T-helper 2 cell treated with Interferon-gamma antibody and Interleukin-4, amounts not matched to agents 5 μg/mL and 100 μg/mL, for 36 hours (primary cell): ENCODE results near the gene RTN4RL1.

Experiments used
- DNase-seq: peaks from one replicate; pipeline ENCODE4 v3.0.0; 2021; ENCODE audit warnings: low spot score
- H3K27ac Mint-ChIP-seq: one replicate; pipeline ENCODE4 v1.8.0; 2021; ENCODE audit warnings: mild to moderate bottlenecking, mixed read lengths
- H3K27me3 Mint-ChIP-seq: one replicate; pipeline ENCODE4 v1.8.0; 2021; ENCODE audit warnings: low read depth, mixed read lengths
- H3K36me3 Mint-ChIP-seq: one replicate; pipeline ENCODE4 v1.8.0; 2021; ENCODE audit warnings: low read depth, mixed read lengths
- H3K4me1 Mint-ChIP-seq: one replicate; pipeline ENCODE4 v1.8.0; 2021; ENCODE audit warnings: low read depth, mixed read lengths
- H3K4me3 Mint-ChIP-seq: one replicate; pipeline ENCODE4 v1.8.0; 2022; ENCODE audit warnings: mild to moderate bottlenecking, moderate library complexity, mixed read lengths
- H3K9me3 Mint-ChIP-seq: one replicate; pipeline ENCODE4 v1.8.0; 2021; ENCODE audit warnings: mixed read lengths

RTN4RL1 gene

GRCh38 chr17:2043785-2044184, 18.7 kb upstream of the RTN4RL1 start:
- no peak for DNase-seq
- Mint-ChIP-seq H3K27me3 (no peaks in the 10 kb centered on the region), H3K36me3 (peaks cover 19% of the 10 kb centered on the region), H3K27ac (no peak overlapping the region), H3K9me3 (no peaks in the 10 kb centered on the region), H3K4me3 (peak overlapping the region; percentile 94), H3K4me1 (peaks cover 15% of the 10 kb centered on the region)

GRCh38 chr17:2042933-2043332, 17.8 kb upstream of the RTN4RL1 start:
- Mint-ChIP-seq H3K27ac (peak overlapping the region; percentile 94), H3K9me3 (no peaks in the 10 kb centered on the region), H3K27me3 (no peaks in the 10 kb centered on the region), H3K4me3 (peak overlapping the region; percentile 94), H3K36me3 (peaks cover 19% of the 10 kb centered on the region), H3K4me1 (peaks cover 11% of the 10 kb centered on the region)
- DNase-seq: no peak

- Mint-ChIP-seq H3K4me1 (peaks cover 11% of the 10 kb centered on the region), H3K4me3 (peak overlapping the region; percentile 94), H3K27ac (peak overlapping the region; percentile 94), H3K9me3 (no peaks in the 10 kb centered on the region), H3K36me3 (peaks cover 19% of the 10 kb centered on the region), H3K27me3 (no peaks in the 10 kb centered on the region)
- DNase-seq: no peak
Measured at GRCh38 chr17:2042390-2042847, 17.3 kb upstream of the RTN4RL1 start.

DNA sequence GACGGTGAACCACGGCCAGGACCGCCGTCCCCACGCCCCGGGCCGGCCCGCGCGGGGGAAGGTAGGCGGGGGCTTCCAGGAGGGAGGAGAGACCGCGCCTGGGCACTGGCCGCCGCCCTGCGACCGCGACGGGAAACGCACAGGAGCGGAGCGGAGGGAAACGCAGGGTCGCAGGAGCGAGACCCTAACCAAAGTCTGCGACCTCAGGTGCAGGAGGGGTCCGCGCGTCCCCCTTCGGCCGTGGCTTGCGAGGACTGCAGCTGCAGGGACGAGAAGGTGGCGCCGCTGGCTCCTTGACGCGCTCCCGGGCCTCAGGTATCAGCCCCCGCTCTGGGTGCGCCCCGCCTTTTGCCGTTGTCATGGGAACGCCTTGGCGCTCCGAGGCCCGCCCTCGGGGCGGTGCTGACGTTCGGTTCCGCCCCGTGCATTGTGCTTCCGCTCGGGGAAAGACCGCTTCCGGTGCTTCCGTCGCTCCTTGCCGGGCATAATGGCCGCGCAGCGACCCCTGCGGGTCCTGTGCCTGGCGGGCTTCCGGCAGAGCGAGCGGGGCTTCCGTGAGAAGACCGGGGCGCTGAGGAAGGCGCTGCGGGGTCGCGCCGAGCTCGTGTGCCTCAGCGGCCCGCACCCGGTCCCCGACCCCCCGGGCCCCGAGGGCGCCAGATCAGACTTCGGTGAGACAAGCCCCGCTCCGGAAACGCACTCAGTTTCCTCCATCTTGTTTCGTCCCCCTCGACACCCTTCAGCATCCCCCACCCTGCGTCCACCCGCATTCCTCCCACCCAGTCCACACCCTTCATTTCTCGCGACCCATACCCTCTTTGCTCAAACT, 16.6 kb upstream of the RTN4RL1 start, which contains the start of gene OVCA2:
TSS of gene OVCA2 (plus strand) at position 462 of the 829 bp plus-strand sequence. CDS start at position 488, 26 bp downstream.
- peaks cover 11% of the 10 kb centered on the region for H3K4me1 Mint-ChIP-seq
- H3K27me3 Mint-ChIP-seq: no peaks in the 10 kb centered on the region
- H3K9me3 Mint-ChIP-seq: no peaks in the 10 kb centered on the region
- DNase-seq: peak; percentile 96
- peak within 1 kb of the TSS; percentile 94 for H3K27ac Mint-ChIP-seq
- peak within 1 kb of the TSS; percentile 94 for H3K4me3 Mint-ChIP-seq
- H3K36me3 Mint-ChIP-seq: peaks cover 21% of the 10 kb centered on the region

GRCh38 chr17:2040942-2041560, 15.9 kb upstream of the RTN4RL1 start:
- H3K27ac Mint-ChIP-seq: no peak overlapping the region
- DNase-seq: no peak
- peaks cover 11% of the 10 kb centered on the region for H3K4me1 Mint-ChIP-seq
- no peaks in the 10 kb centered on the region for H3K9me3 Mint-ChIP-seq
- peak overlapping the region; percentile 94 for H3K4me3 Mint-ChIP-seq
- peaks cover 26% of the 10 kb centered on the region for H3K36me3 Mint-ChIP-seq
- no peaks in the 10 kb centered on the region for H3K27me3 Mint-ChIP-seq

DNA sequence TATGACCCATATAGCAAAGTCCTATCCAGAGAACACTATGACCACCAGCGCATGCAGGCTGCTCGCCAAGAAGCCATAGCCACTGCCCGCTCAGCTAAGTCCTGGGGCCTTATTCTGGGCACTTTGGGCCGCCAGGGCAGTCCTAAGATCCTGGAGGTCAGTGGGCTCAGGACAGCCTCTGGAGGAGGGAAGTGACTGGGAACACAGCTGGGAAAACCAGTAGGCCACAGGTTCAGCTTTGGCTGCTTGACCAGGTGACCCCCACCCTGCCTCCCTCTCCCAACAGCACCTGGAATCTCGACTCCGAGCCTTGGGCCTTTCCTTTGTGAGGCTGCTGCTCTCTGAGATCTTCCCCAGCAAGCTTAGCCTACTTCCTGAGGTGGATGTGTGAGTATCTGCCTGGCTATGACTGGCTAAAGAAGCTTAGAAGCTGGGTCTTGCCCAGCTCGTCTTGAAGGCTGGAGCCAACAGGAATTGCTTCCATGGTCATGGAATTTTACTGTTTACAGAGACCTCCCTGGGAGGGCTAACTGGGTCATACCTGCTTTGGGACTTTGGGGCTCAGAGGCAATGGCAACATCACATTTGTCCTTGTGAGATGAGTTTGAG, 15.2 kb upstream of the RTN4RL1 start:
- H3K27me3 Mint-ChIP-seq: no peaks in the 10 kb centered on the region
- H3K9me3 Mint-ChIP-seq: no peaks in the 10 kb centered on the region
- H3K36me3 Mint-ChIP-seq: peaks cover 26% of the 10 kb centered on the region
- H3K27ac Mint-ChIP-seq: no peak overlapping the region
- H3K4me3 Mint-ChIP-seq: peak overlapping the region; percentile 94
- DNase-seq: no peak
- H3K4me1 Mint-ChIP-seq: peaks cover 11% of the 10 kb centered on the region

- no peak for DNase-seq
- Mint-ChIP-seq H3K9me3 (no peaks in the 10 kb centered on the region), H3K4me1 (peaks cover 2% of the 10 kb centered on the region), H3K27me3 (no peaks in the 10 kb centered on the region), H3K36me3 (peaks cover 8% of the 10 kb centered on the region), H3K27ac (no peak overlapping the region), H3K4me3 (no peak overlapping the region)
Measured at GRCh38 chr17:2037155-2037554, 12.0 kb upstream of the RTN4RL1 start.

DNA sequence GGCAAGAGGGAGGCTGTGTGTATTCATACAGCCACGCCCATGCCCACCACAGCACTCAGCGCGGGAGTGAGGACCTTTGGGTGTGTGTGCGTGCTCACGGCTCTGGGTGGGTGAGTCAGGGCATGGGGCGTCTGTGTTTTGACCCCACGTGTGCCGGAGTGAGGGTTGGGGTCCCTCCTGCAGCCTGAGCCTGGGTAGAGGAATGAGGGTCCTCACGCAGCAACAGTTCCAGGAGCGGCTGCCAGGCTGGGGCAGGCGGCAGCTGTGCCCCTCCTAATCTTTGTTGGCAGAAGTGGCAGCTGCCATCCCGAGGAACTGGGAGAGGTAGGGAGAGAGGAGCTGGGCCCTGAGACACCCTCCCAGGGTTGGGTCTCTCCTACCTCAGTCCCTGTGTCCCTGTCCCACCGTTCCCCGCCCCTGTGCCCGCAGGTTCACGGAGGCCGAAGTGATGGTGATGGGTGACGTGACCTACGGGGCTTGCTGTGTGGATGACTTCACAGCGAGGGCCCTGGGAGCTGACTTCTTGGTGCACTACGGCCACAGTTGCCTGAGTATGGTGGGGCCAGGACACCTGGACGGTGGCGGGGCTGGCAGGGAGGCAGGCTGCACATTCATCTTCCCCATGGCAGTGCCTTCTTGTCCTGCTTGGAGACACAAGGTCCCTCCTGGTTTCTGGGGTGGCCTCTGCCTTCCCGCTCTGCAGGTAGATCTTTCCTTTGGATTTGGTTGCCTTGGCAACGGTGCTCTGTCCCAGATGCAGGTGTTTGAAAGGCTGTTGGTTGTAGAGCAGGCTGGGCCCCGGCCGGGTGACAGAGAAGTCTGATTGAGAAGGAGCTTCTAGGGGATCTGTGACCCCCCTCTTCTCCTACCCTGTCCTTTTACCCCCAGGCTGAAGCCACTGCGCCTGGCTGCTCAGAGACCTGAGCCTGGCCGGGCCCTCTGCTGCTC, 10.7 kb upstream of the RTN4RL1 start:
- Mint-ChIP-seq H3K27me3 (no peaks in the 10 kb centered on the region), H3K4me1 (peaks cover 4% of the 10 kb centered on the region), H3K36me3 (peaks cover 7% of the 10 kb centered on the region), H3K9me3 (no peaks in the 10 kb centered on the region), H3K4me3 (no peak overlapping the region), H3K27ac (no peak overlapping the region)
- no peak for DNase-seq

DNA sequence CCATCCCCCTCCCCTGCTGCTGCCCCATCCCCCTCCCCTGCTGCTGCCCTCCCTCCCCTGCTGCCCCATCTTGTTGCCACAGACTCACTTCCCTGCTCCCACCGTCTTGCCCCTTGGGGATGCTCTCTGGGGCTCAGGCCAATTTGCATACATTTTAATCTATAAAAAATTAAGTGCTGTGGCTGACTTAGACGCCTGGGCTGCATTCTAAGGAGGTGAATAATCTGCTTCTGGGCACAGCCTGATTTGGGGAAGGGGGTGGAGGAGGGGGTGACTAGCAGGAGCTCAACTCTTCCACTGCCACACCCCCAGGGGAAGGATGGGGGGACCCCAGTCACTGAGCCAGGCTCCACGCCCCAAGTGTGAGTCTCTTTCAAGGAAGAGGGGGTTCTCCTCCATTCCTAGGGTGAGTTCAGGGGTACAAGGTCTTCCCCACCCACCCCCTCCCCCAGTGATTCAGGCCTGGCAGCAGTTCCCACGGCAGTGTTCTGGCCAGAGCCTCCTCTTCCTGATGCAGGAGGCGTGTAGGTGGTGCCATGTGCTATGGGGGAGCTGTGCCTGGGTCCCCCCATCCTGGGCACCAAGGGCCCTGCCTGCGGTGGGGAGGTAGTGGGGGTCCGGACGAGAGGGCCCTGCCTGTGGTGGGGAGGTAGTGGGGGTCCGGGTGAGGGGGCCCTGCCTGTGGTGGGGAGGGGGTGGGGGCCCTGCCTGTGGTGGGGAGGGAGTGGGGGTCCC, 9.8 kb upstream of the RTN4RL1 start:
- peaks cover 7% of the 10 kb centered on the region for H3K4me1 Mint-ChIP-seq
- no peaks in the 10 kb centered on the region for H3K27me3 Mint-ChIP-seq
- no peaks in the 10 kb centered on the region for H3K9me3 Mint-ChIP-seq
- no peak overlapping the region for H3K4me3 Mint-ChIP-seq
- H3K27ac Mint-ChIP-seq: no peak overlapping the region
- no peak for DNase-seq
- H3K36me3 Mint-ChIP-seq: peaks cover 7% of the 10 kb centered on the region

DNA sequence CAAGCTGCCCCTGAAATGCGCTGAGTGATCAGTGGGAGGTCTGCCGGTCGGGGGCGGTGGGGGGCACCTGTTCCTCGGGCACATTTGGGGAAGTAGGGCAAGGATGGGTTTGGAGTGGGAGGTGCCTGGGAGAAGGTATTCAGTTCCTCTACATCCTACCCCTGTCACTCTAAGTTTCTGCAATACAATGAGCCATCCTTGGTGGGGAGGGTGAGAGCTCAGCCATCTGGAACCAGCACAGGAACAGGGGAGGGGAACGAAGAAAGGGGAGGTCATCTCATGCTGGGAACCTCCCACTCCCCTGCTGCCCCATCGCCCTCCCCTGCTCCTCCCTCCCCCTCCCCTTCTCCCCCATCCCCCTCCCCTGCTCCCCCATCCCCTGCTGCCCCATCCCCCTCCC, 9.0 kb upstream of the RTN4RL1 start:
- Mint-ChIP-seq H3K9me3 (no peaks in the 10 kb centered on the region), H3K36me3 (peaks cover 7% of the 10 kb centered on the region), H3K4me1 (peaks cover 9% of the 10 kb centered on the region), H3K4me3 (no peak overlapping the region), H3K27me3 (no peaks in the 10 kb centered on the region), H3K27ac (no peak overlapping the region)
- DNase-seq: no peak

GRCh38 chr17:2033153-2033552, 8.0 kb upstream of the RTN4RL1 start:
- no peaks in the 10 kb centered on the region for H3K9me3 Mint-ChIP-seq
- DNase-seq: no peak
- H3K27me3 Mint-ChIP-seq: peaks cover 9% of the 10 kb centered on the region
- no peak overlapping the region for H3K27ac Mint-ChIP-seq
- H3K36me3 Mint-ChIP-seq: peaks cover 7% of the 10 kb centered on the region
- peaks cover 9% of the 10 kb centered on the region for H3K4me1 Mint-ChIP-seq
- no peak overlapping the region for H3K4me3 Mint-ChIP-seq

GRCh38 chr17:2030779-2031163, 5.6 kb upstream of the RTN4RL1 start:
- Mint-ChIP-seq H3K4me1 (peaks cover 14% of the 10 kb centered on the region), H3K36me3 (peaks cover 4% of the 10 kb centered on the region), H3K9me3 (no peaks in the 10 kb centered on the region), H3K27ac (peak overlapping the region; percentile 81), H3K4me3 (peak overlapping the region; percentile 97), H3K27me3 (peaks cover 30% of the 10 kb centered on the region)
- peak; percentile 54 for DNase-seq
